DOHH2 (cell line): Measurements from ENCODE around the gene ZFYVE19.
A peak's percentile ranks its signal among the peaks of the same experiment; 100 is the strongest.

Source experiments
- H3F3A ChIP-seq: fragments of 200-600 bp; sonication (generic), shearing (Covaris generic); 2 replicates; pipeline ENCODE4 v1.6.0; 2016; ENCODE audit warnings: antibody characterized with exemption, mild to moderate bottlenecking; ENCODE audit not compliant: control insufficient read depth, insufficient read depth
- H3K27ac ChIP-seq: fragments of 200-600 bp; sonication (generic); 2 replicates; pipeline ENCODE4 v1.5.1; 2014; ENCODE audit warnings: low read depth, mild to moderate bottlenecking, low read length, moderate library complexity
- H3K27me3 ChIP-seq: fragments of 200-600 bp; sonication (generic); 2 replicates; pipeline ENCODE4 v1.6.1; 2014; ENCODE audit warnings: mild to moderate bottlenecking, low read length, mixed read lengths; ENCODE audit not compliant: control insufficient read depth
- H3K36me3 ChIP-seq: fragments of 200-600 bp; sonication (generic); 2 replicates; pipeline ENCODE4 v1.6.1; 2014; ENCODE audit warnings: mild to moderate bottlenecking, low read length, moderate library complexity, mixed read lengths; ENCODE audit not compliant: control insufficient read depth
- H3K4me1 ChIP-seq: fragments of 200-600 bp; sonication (generic); 2 replicates; pipeline ENCODE4 v1.6.1; 2014; ENCODE audit warnings: mild to moderate bottlenecking, low read length, mixed read lengths; ENCODE audit not compliant: control insufficient read depth
- H3K4me2 ChIP-seq: fragments of 200-600 bp; sonication (generic); 2 replicates; pipeline ENCODE4 v1.6.0; 2014; ENCODE audit warnings: mild to moderate bottlenecking, low read length, moderate library complexity
- H3K4me3 ChIP-seq: fragments of 200-600 bp; sonication (generic); 2 replicates; pipeline ENCODE4 v1.5.1; 2014; ENCODE audit warnings: mild to moderate bottlenecking, low read length, mixed read lengths
- H3K79me2 ChIP-seq: fragments of 200-600 bp; sonication (generic); 2 replicates; pipeline ENCODE4 v1.6.1; 2014; ENCODE audit warnings: mild to moderate bottlenecking, low read length, mixed read lengths; ENCODE audit not compliant: control insufficient read depth
- H3K9me2 ChIP-seq: fragments of 200-600 bp; sonication (generic); replicated peaks from 2 replicates; pipeline ENCODE4 v1.6.1; 2014; ENCODE audit warnings: mild to moderate bottlenecking, low read length, mixed read lengths; ENCODE audit not compliant: control insufficient read depth
- H3K9me3 ChIP-seq: fragments of 200-600 bp; sonication (generic); 2 replicates; pipeline ENCODE4 v1.6.1; 2014; ENCODE audit warnings: antibody characterized with exemption, low read length, mixed read lengths; ENCODE audit not compliant: control insufficient read depth, insufficient read depth
- H4K20me1 ChIP-seq: fragments of 200-600 bp; sonication (generic); 2 replicates; pipeline ENCODE4 v1.6.0; 2014; ENCODE audit warnings: low read depth, mild to moderate bottlenecking, antibody characterized with exemption, low read length, moderate library complexity; ENCODE audit not compliant: control insufficient read depth, insufficient read depth
- CTCF ChIP-seq: fragments of 200-600 bp; sonication (generic); IDR thresholded peaks from one replicate; pipeline ENCODE4 v1.5.1; 2014; ENCODE audit warnings: antibody characterized with exemption, mild to moderate bottlenecking, low read depth, low read length; ENCODE audit not compliant: poor library complexity, severe bottlenecking
- EZH2phosphoT487 ChIP-seq: fragments of 200-600 bp; sonication (generic); IDR thresholded peaks from 2 replicates; pipeline ENCODE4 v1.6.1; 2017; ENCODE audit warnings: borderline replicate concordance, mild to moderate bottlenecking, antibody characterized with exemption, low read length, moderate library complexity, mixed read lengths

The ZFYVE19 gene

GRCh38 chr15:40769274-40770146 lies 37.4 kb upstream of the ZFYVE19 start, which contains the start of gene C15orf62:
Gene C15orf62 (plus strand): TSS chr15:40769980. CDS start chr15:40770496, 516 bp downstream.
- Histone ChIP-seq H3K4me2 (peak within 1 kb of the TSS; percentile 86), H3K4me3 (peak within 1 kb of the TSS; percentile 69), H3K27ac (peak within 1 kb of the TSS; percentile 94), H3K4me1 (peaks cover 83% of the 10 kb centered on the region), H3K36me3 (peaks cover 68% of the 10 kb centered on the region), H3K9me2 (no peaks in the 10 kb centered on the region), H3F3A (peaks cover 34% of the 10 kb centered on the region), H3K9me3 (no peaks in the 10 kb centered on the region), H4K20me1 (no peaks in the 10 kb centered on the region), H3K27me3 (no peaks in the 10 kb centered on the region), H3K79me2 (peaks cover 35% of the 10 kb centered on the region)
- no peak for TF ChIP-seq CTCF
- no peak for TF ChIP-seq EZH2phosphoT487

DNA sequence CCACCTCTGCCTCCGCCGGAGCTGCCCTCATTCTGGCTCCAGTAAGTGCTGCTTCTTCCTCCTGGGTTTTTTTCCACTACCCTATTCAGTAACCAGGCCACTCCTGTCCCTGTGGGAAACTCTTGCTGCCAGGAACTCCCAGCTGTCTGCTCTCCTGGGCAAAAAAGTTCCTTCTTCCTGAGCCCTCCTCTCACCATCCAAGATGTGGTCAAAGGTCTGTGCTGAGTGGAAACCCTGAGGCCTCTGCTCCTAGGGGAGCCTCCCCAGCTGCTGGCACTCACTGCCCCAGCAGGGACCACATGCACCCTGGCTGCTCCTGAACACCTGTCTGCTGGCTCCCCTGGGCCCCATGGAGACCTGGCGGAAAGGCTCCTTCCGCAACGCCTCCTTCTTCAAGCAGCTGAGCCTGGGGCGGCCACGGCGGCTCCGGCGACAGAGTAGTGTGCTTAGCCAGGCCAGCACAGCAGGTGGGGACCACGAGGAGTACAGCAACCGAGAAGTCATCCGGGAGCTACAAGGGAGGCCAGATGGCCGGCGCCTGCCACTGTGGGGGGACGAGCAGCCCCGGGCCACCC lies 36.7 kb upstream of the ZFYVE19 start:
- peaks cover 75% of the 10 kb centered on the region for H3K4me1 ChIP-seq
- no peaks in the 10 kb centered on the region for H3K27me3 ChIP-seq
- H3K9me3 ChIP-seq: no peaks in the 10 kb centered on the region
- peaks cover 27% of the 10 kb centered on the region for H3F3A ChIP-seq
- no peaks in the 10 kb centered on the region for H3K9me2 ChIP-seq
- peak overlapping the region; percentile 94 for H3K27ac ChIP-seq
- peaks cover 28% of the 10 kb centered on the region for H3K79me2 ChIP-seq
- peak overlapping the region; percentile 69 for H3K4me3 ChIP-seq
- peak overlapping the region; percentile 86 for H3K4me2 ChIP-seq
- TF ChIP-seq EZH2phosphoT487 (no peak), CTCF (no peak)
- H4K20me1 ChIP-seq: no peaks in the 10 kb centered on the region
- peaks cover 62% of the 10 kb centered on the region for H3K36me3 ChIP-seq

GRCh38 chr15:40771242-40771641 lies 35.6 kb upstream of the ZFYVE19 start:
- Histone ChIP-seq H3K4me3 (peak overlapping the region; percentile 69; the same call in 1 of the 2 replicates), H3F3A (peaks cover 21% of the 10 kb centered on the region), H3K4me2 (peak overlapping the region; percentile 86), H3K27me3 (no peaks in the 10 kb centered on the region), H3K27ac (peak overlapping the region; percentile 94), H4K20me1 (no peaks in the 10 kb centered on the region), H3K9me2 (no peaks in the 10 kb centered on the region), H3K4me1 (peaks cover 65% of the 10 kb centered on the region), H3K79me2 (peaks cover 19% of the 10 kb centered on the region), H3K36me3 (peaks cover 61% of the 10 kb centered on the region), H3K9me3 (no peaks in the 10 kb centered on the region)
- no peak for TF ChIP-seq EZH2phosphoT487
- TF ChIP-seq CTCF: no peak
